SK-N-SH treated with all-trans-retinoic acid at 6 μM for 48 hours (cell line): Measurements from ENCODE around the gene UBE2E1.
"Not testable (repeated sequence)": the region's sequence is repeated elsewhere in the genome, so short reads cannot be mapped to it uniquely, and the experiment has no call there.

ENCODE experiments used
- ATAC-seq: fragments of 200-7000 bp; cut with Tn5 transposase; 3 replicates; pipeline ENCODE4 v1.9.1; 2020; ENCODE audit warnings: mild to moderate bottlenecking, moderate library complexity
- ARNTL ChIP-seq: fragments of 450-650 bp; formaldehyde crosslinking; IDR thresholded peaks from 2 replicates; pipeline ENCODE4 v1.5.0; 2020; ENCODE audit warnings: low read depth, mild to moderate bottlenecking, moderate library complexity, borderline replicate concordance
- BACH2 ChIP-seq: fragments of 250-450 bp; sonication (Bioruptor Pico); IDR thresholded peaks from 2 replicates; pipeline ENCODE4 v1.9.0; 2021; ENCODE audit warnings: mild to moderate bottlenecking, borderline replicate concordance
- CREB5 ChIP-seq: fragments of 250-450 bp; sonication (Bioruptor Pico); IDR thresholded peaks from 2 replicates; pipeline ENCODE4 v1.5.1; 2020; ENCODE audit warnings: low read depth, mild to moderate bottlenecking, moderate library complexity
- CSDC2 ChIP-seq: fragments of 250-450 bp; sonication (Bioruptor Pico); IDR thresholded peaks from 2 replicates; pipeline ENCODE4 v1.5.0; 2020; ENCODE audit warnings: mild to moderate bottlenecking, moderate library complexity
- ESRRG ChIP-seq: fragments of 250-450 bp; sonication (Bioruptor Pico); IDR thresholded peaks from 2 replicates; pipeline ENCODE4 v1.6.1; 2021; ENCODE audit warnings: mild to moderate bottlenecking
- GLIS3 ChIP-seq: fragments of 250-450 bp; sonication (Bioruptor Pico); IDR thresholded peaks from 2 replicates; pipeline ENCODE4 v1.5.0; 2020; ENCODE audit warnings: mild to moderate bottlenecking, moderate library complexity
- ISL1 ChIP-seq: fragments of 250-450 bp; sonication (Bioruptor Pico); IDR thresholded peaks from 2 replicates; pipeline ENCODE4 v2.1.2; 2022; ENCODE audit warnings: mild to moderate bottlenecking, moderate library complexity
- OSR1 ChIP-seq: fragments of 250-450 bp; sonication (Bioruptor Pico); IDR thresholded peaks from 2 replicates; pipeline ENCODE4 v1.8.0; 2022; ENCODE audit warnings: moderate library complexity, mild to moderate bottlenecking, inconsistent platforms
- PATZ1 ChIP-seq: fragments of 250-450 bp; sonication (Bioruptor Pico); IDR thresholded peaks from 2 replicates; pipeline ENCODE4 v1.8.0; 2020; ENCODE audit warnings: mild to moderate bottlenecking, moderate library complexity, borderline replicate concordance
- POU6F1 ChIP-seq: fragments of 250-450 bp; sonication (Bioruptor Pico); IDR thresholded peaks from 2 replicates; pipeline ENCODE4 v1.8.0; 2021; ENCODE audit warnings: low read depth, mild to moderate bottlenecking, moderate library complexity, borderline replicate concordance
- RARB ChIP-seq: fragments of 250-450 bp; sonication (Bioruptor Pico); IDR thresholded peaks from 2 replicates; pipeline ENCODE4 v1.8.0; 2021; ENCODE audit warnings: mild to moderate bottlenecking, moderate library complexity
- SNAI2 ChIP-seq: fragments of 250-450 bp; sonication (Bioruptor Pico); IDR thresholded peaks from 2 replicates; pipeline ENCODE4 v1.5.0; 2020; ENCODE audit warnings: mild to moderate bottlenecking, moderate library complexity
- TCF4 ChIP-seq: fragments of 250-450 bp; sonication (Bioruptor Pico); IDR thresholded peaks from 2 replicates; pipeline ENCODE4 v1.8.0; 2021; ENCODE audit warnings: mild to moderate bottlenecking, moderate library complexity, borderline replicate concordance
- ZFP3 ChIP-seq: fragments of 250-450 bp; sonication (Bioruptor Pico); IDR thresholded peaks from 2 replicates; pipeline ENCODE4 v1.5.0; 2020; ENCODE audit warnings: mild to moderate bottlenecking, moderate library complexity
- ZNF565 ChIP-seq: fragments of 450-650 bp; formaldehyde crosslinking; conservative IDR thresholded peaks from 2 replicates; pipeline ENCODE4 v1.5.0; 2020; ENCODE audit warnings: low read depth, mild to moderate bottlenecking, moderate library complexity
- ZNF8 ChIP-seq: fragments of 450-650 bp; formaldehyde crosslinking; IDR thresholded peaks from 2 replicates; pipeline ENCODE4 v1.5.0; 2020; ENCODE audit warnings: mild to moderate bottlenecking, moderate library complexity
- TF ChIP-seq, protein P1 (sequence below): fragments of 250-450 bp; sonication (Bioruptor Pico); IDR thresholded peaks from 2 replicates; pipeline ENCODE4 v1.5.1; 2021; ENCODE audit warnings: mild to moderate bottlenecking, moderate library complexity
- TF ChIP-seq, protein P2 (sequence below): fragments of 250-450 bp; sonication (Bioruptor Pico); IDR thresholded peaks from 2 replicates; pipeline ENCODE4 v1.5.0; 2020; ENCODE audit warnings: mild to moderate bottlenecking, moderate library complexity

The UBE2E1 gene

GRCh38 chr3:23869977-23870662 is 64.4 kb downstream of the UBE2E1 start:
- TF ChIP-seq PATZ1 (CRISPR knock-in tag) (no peak), BACH2 (no peak), ZFP3 (CRISPR knock-in tag) (no peak), ZNF8 (CRISPR knock-in tag) (no peak), SNAI2 (CRISPR knock-in tag) (no peak), CSDC2 (CRISPR knock-in tag) (no peak), GLIS3 (no peak), ESRRG (no peak)
- TF ChIP-seq, protein P1, sequence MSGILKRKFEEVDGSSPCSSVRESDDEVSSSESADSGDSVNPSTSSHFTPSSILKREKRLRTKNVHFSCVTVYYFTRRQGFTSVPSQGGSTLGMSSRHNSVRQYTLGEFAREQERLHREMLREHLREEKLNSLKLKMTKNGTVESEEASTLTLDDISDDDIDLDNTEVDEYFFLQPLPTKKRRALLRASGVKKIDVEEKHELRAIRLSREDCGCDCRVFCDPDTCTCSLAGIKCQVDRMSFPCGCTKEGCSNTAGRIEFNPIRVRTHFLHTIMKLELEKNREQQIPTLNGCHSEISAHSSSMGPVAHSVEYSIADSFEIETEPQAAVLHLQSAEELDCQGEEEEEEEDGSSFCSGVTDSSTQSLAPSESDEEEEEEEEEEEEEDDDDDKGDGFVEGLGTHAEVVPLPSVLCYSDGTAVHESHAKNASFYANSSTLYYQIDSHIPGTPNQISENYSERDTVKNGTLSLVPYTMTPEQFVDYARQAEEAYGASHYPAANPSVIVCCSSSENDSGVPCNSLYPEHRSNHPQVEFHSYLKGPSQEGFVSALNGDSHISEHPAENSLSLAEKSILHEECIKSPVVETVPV (CRISPR knock-in tag): no peak
- ATAC-seq: no peak

DNA sequence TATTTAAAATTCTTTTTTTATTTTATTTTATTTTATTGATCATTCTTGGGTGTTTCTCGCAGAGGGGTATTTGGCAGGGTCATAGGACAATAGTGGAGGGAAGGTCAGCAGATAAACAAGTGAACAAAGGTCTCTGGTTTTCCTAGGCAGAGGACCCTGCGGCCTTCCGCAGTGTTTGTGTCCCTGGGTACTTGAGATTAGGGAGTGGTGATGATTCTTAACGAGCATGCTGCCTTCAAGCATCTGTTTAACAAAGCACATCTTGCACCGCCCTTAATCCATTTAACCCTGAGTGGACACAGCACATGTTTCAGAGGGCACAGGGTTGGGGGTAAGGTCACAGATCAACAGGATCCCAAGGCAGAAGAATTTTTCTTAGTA is 64.9 kb downstream of the UBE2E1 start:
- ATAC-seq: not testable (repeated sequence)

GRCh38 chr3:23871361-23871760 is 65.6 kb downstream of the UBE2E1 start:
- ATAC-seq: not testable (repeated sequence)

- no peak for ATAC-seq
- no peak for TF ChIP-seq TCF4 (CRISPR knock-in tag)
- TF ChIP-seq ESRRG: no peak
- no peak for TF ChIP-seq ZFP3 (CRISPR knock-in tag)
- no peak for TF ChIP-seq ARNTL (CRISPR knock-in tag)
- TF ChIP-seq POU6F1: no peak
- no peak for TF ChIP-seq CSDC2 (CRISPR knock-in tag)
- no peak for TF ChIP-seq GLIS3
These were observed 66.6 kb downstream of the UBE2E1 start for GRCh38 chr3:23872330-23872729.

DNA sequence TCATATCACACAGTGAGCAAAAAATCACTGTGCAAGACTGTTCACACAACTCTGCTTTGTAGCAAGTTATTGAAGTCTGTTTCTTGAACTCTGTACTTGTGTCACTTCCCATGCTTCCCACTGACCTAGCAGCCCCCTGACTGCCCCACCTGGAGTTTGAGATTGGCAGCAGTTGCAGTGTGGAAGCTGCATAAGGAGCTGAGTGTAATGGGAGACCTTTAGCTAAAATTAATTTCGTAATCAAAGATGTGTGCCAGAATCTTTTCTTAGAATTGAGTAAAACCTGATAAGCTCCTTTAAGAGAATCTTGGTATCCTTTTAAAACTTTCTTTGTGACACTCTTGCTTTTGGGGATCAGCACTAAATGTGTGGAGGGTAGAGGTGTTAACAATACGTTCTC is 68.2 kb downstream of the UBE2E1 start:
- TF ChIP-seq OSR1 (CRISPR knock-in tag) (no peak), RARB (CRISPR knock-in tag) (no peak), CSDC2 (CRISPR knock-in tag) (no peak), PATZ1 (CRISPR knock-in tag) (no peak), ARNTL (CRISPR knock-in tag) (no peak)
- TF ChIP-seq, all 23 proteins: peak for 0
- 0 out of 3 replicates have a peak, but pooled peaks have one; percentile 21 for ATAC-seq

GRCh38 chr3:23874359-23875112 is 68.8 kb downstream of the UBE2E1 start:
- TF ChIP-seq ISL1 (no peak), SNAI2 (CRISPR knock-in tag) (no peak), CREB5 (CRISPR knock-in tag) (no peak), ZNF565 (CRISPR knock-in tag) (no peak)
- TF ChIP-seq, protein P2, sequence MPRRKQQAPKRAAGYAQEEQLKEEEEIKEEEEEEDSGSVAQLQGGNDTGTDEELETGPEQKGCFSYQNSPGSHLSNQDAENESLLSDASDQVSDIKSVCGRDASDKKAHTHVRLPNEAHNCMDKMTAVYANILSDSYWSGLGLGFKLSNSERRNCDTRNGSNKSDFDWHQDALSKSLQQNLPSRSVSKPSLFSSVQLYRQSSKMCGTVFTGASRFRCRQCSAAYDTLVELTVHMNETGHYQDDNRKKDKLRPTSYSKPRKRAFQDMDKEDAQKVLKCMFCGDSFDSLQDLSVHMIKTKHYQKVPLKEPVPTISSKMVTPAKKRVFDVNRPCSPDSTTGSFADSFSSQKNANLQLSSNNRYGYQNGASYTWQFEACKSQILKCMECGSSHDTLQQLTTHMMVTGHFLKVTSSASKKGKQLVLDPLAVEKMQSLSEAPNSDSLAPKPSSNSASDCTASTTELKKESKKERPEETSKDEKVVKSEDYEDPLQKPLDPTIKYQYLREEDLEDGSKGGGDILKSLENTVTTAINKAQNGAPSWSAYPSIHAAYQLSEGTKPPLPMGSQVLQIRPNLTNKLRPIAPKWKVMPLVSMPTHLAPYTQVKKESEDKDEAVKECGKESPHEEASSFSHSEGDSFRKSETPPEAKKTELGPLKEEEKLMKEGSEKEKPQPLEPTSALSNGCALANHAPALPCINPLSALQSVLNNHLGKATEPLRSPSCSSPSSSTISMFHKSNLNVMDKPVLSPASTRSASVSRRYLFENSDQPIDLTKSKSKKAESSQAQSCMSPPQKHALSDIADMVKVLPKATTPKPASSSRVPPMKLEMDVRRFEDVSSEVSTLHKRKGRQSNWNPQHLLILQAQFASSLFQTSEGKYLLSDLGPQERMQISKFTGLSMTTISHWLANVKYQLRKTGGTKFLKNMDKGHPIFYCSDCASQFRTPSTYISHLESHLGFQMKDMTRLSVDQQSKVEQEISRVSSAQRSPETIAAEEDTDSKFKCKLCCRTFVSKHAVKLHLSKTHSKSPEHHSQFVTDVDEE (CRISPR knock-in tag): no peak
- ATAC-seq: peak; percentile 57
